Central memory CD8-positive, alpha-beta T cell (primary cell): Measurements from ENCODE around the gene MAP7D1.
"Not testable (repeated sequence)": the region's sequence is repeated elsewhere in the genome, so short reads cannot be mapped to it uniquely, and the experiment has no call there.

ENCODE experiments used
- ATAC-seq: fragments of 150-1000 bp; cut with Tn5 transposase; replicated peaks from 2 replicates; pipeline ENCODE4 v1.10.0; 2022; ENCODE audit warnings: mild to moderate bottlenecking, moderate FRiP score, moderate number of reproducible peaks; ENCODE audit not compliant: poor library complexity, severe bottlenecking; ENCODE audit errors: extremely low read depth
- DNase-seq, 2 donors: peaks; one replicate each; pipeline ENCODE4 v3.0.0; 2021; ENCODE audit warnings: low spot score in 2 of 2
- H3K27ac Mint-ChIP-seq: one replicate; pipeline ENCODE4 v1.8.0; 2022; ENCODE audit warnings: low read depth, mild to moderate bottlenecking, moderate library complexity, mixed read lengths
- H3K27me3 Mint-ChIP-seq: one replicate; pipeline ENCODE4 v1.8.0; 2022; ENCODE audit warnings: mixed read lengths
- H3K36me3 Mint-ChIP-seq: one replicate; pipeline ENCODE4 v1.8.0; 2022; ENCODE audit warnings: mild to moderate bottlenecking, moderate library complexity, mixed read lengths; ENCODE audit not compliant: insufficient read depth
- H3K4me1 Mint-ChIP-seq: one replicate; pipeline ENCODE4 v1.8.0; 2022; ENCODE audit warnings: mixed read lengths
- H3K4me3 Mint-ChIP-seq: one replicate; pipeline ENCODE4 v1.8.0; 2022; ENCODE audit warnings: mild to moderate bottlenecking, moderate library complexity, mixed read lengths
- H3K9me3 Mint-ChIP-seq: one replicate; pipeline ENCODE4 v1.8.0; 2022; ENCODE audit warnings: mixed read lengths

MAP7D1 gene

DNA sequence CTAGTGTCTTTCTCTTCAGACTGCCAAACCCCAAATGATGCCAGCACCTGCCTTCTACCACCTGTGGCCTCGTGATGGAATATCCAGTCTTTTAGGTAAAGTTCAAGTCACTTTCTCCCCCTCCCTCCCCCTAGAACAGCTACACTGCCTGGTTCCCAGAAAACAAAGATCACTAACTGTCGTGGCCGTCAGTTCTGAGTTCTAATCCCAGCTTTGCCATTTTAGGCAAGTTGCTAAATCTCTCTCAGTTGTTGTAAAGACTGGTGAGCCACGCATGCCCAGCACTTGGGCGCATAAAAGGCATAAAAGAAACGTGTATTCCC is 6.0 kb upstream of the MAP7D1 start:
- H3K4me1 Mint-ChIP-seq = peaks cover 67% of the 10 kb centered on the region
- H3K27me3 Mint-ChIP-seq = no peaks in the 10 kb centered on the region
- peaks cover 15% of the 10 kb centered on the region for H3K36me3 Mint-ChIP-seq
- ATAC-seq (no peak), DNase-seq (no peak)
- H3K27ac Mint-ChIP-seq = peak overlapping the region; percentile 99
- peak overlapping the region; percentile 100 for H3K4me3 Mint-ChIP-seq
- no peaks in the 10 kb centered on the region for H3K9me3 Mint-ChIP-seq

DNA sequence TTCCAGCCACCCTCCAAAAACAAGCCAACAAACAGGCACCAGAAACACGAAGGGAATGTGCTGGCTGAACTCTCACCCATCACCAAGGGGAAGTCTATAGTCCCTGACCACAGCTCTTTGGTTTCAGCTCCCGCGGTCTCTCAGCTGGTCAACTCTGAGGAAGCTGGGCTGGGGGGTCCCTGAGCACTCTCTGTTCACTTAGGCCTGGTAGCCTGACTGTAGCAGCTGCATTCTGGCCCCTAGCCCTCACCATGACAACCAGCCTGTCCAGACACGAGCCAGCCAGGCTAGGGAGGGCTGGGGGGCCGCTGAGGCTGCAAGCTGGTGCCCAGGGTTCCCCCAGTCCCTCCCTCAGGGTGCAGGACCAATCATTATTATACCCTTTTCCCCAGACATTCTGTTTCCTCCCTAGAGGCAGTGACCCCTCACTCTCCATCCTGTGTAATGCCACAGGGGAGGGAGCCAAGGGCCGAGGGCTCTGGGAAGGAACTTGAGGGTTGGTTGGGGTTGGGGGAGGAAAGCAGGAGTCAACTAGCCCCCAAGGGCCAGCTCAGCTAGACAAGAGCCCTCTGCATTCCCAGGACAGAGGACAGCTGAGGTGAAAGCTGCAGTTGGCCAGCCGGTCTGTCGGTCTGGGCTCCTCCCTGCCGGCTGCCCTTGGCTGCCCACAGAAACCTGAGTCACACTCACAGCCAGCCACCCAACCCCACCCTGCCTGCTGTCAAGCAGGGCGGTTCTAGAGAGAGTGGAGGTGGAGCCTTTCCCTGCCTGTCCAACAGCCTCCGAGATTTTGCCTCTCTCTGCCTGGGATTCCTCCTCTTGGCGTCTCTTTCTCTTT is 5.4 kb upstream of the MAP7D1 start:
- Mint-ChIP-seq H3K9me3 (no peaks in the 10 kb centered on the region), H3K4me1 (peaks cover 73% of the 10 kb centered on the region)
- DNase-seq = peak; percentile 41 to 46

DNA sequence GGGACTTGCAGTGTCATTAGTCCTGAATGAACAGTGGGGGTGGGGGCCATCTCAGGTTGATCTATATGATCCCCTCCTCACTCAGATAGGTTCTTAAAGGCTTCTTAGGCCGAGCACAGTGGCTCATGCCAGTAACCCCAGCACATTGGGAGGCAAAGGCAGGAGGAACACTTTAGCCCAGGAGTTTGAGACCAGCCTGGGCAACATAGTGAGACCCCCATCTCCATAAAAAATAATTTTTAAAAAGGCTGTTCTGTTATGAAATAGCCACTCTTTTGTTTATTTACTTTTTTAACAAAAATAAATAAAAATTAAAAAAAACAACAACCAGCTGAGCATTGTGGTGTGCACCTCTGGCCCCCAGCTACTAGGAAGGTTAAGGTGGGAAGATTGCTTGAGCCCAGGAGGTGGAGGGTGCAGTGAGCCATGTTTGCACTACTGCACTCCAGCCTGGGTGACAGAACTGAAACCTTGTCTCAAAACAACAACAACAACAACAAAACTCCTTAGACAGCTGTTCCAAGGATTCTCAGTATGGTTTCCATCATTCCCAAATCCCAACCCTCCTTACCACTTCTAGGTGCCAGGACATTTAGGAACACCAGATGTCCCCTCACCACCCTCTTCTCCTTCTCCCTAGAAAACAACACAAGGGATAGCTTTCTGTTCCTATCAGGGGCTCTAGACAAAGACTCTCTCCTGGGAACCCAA is 4.7 kb upstream of the MAP7D1 start:
- Mint-ChIP-seq H3K4me3 (peak overlapping the region; percentile 100), H3K4me1 (peaks cover 73% of the 10 kb centered on the region), H3K36me3 (peaks cover 18% of the 10 kb centered on the region), H3K9me3 (no peaks in the 10 kb centered on the region), H3K27ac (peak overlapping the region; percentile 99), H3K27me3 (no peaks in the 10 kb centered on the region)
- ATAC-seq (no peak), DNase-seq (no peak)

More for the DNA sequence above, 5.4 kb upstream of the MAP7D1 start:
- Mint-ChIP-seq H3K27ac (peak overlapping the region; percentile 99), H3K36me3 (peaks cover 15% of the 10 kb centered on the region), H3K27me3 (no peaks in the 10 kb centered on the region), H3K4me3 (peak overlapping the region; percentile 100)
- ATAC-seq = peak; percentile 16

DNA sequence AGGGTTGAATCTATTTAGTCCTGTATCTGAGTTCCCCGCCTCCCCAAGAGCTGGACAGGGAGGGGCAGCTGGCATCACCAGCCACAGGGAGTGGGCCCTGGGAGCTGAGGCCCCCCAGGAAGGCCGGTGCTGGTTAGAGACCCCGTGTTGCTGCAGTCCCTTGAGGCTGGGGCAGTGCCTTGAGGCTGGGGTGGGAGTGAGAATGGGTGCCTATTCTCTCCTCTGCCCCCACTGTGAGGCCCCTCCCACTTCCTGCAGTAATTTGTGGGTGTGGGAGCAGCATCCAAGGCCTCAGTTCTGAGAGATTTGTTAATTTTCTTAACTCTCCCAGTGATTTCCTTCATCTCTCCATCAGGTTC is 4.1 kb upstream of the MAP7D1 start:
- DNase-seq = no peak
- H3K27me3 Mint-ChIP-seq = no peaks in the 10 kb centered on the region
- H3K27ac Mint-ChIP-seq = peak overlapping the region; percentile 99
- peaks cover 73% of the 10 kb centered on the region for H3K4me1 Mint-ChIP-seq
- no peaks in the 10 kb centered on the region for H3K9me3 Mint-ChIP-seq
- H3K36me3 Mint-ChIP-seq = peaks cover 20% of the 10 kb centered on the region
- peak overlapping the region; percentile 100 for H3K4me3 Mint-ChIP-seq
- no peak for ATAC-seq

DNA sequence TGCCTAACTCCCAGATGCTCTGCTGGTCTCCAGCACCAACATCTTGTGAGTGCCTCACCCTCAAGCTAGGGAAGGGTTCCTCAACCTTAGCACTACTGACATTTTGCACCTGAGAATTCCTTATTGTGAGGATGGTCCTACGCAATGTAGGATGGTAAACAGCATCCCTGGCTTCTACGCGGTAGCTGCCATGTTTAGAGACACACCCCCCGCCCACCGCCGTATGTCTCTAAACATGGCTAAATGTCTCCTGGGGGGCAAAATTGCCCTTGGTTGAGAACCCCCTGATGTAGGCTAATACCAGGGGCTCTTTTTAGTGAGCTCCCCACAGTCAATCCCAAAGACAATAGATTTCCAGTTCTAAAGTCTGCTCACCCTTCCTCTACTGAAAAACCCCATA is 2.5 kb upstream of the MAP7D1 start:
- Mint-ChIP-seq H3K27ac (peak overlapping the region; percentile 30), H3K4me3 (peak overlapping the region; percentile 100), H3K27me3 (no peaks in the 10 kb centered on the region), H3K36me3 (peaks cover 24% of the 10 kb centered on the region), H3K4me1 (peaks cover 79% of the 10 kb centered on the region), H3K9me3 (no peaks in the 10 kb centered on the region)
- ATAC-seq (no peak), DNase-seq (no peak)

DNA sequence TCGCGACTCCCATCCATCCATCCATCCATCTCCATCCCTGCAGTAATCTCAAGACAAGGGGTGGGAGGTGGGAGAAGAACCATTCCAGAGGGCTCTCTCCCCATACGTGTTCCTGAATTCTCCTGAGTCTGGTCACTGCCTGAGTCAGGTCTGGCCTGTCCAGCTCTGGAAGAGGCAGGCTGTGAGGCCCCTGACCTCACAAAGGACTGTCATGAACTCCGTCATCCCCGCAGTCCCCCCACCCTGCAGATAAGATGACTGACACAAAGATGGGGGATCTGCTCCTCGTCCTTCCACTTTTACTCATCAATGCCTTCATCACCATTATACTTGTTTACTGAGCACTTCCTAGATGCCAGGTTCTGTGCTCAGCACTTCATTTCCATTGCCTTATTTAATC is 1.6 kb upstream of the MAP7D1 start:
- ATAC-seq = no peak
- no peak for DNase-seq
- peak overlapping the region; percentile 100 for H3K4me3 Mint-ChIP-seq
- peaks cover 78% of the 10 kb centered on the region for H3K4me1 Mint-ChIP-seq
- peak overlapping the region; percentile 30 for H3K27ac Mint-ChIP-seq
- no peaks in the 10 kb centered on the region for H3K27me3 Mint-ChIP-seq
- no peaks in the 10 kb centered on the region for H3K9me3 Mint-ChIP-seq
- H3K36me3 Mint-ChIP-seq = peaks cover 21% of the 10 kb centered on the region

DNA sequence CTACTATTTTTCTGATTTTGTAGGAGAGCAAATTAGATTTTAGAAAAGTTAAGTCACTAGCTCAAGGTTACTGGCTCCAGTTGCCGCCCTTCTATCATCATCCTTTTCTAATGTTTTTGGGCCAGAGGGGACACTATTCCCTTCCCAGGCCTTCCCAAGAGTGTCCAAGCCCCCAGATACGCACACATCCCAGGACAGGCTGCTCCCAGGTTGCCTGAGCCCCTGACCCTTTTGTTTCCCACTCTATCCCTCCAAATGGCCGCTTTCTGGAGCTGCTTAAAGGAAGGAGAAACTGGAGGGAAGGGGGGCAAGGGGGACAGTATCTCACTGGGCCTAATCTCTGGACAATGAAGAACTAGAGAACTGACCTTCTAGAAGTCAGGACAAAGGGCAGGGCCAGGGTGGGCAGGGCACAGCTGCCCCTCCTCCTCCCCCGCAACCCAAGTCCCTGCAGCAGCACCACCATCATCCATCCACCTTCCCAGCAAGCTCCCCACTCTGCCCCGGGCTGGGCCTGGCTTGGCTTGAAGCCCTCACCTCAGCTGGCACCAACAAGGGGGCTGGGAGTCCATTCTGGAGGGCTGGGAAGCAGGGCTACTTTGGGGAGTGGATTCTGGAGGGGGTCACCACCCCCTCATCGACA is 1.1 kb upstream of the MAP7D1 start:
- peak overlapping the region; percentile 100 for H3K4me3 Mint-ChIP-seq
- H3K27me3 Mint-ChIP-seq = no peaks in the 10 kb centered on the region
- H3K36me3 Mint-ChIP-seq = peaks cover 18% of the 10 kb centered on the region
- DNase-seq (no peak), ATAC-seq (no peak)
- H3K27ac Mint-ChIP-seq = peak overlapping the region; percentile 82
- H3K9me3 Mint-ChIP-seq = no peaks in the 10 kb centered on the region
- H3K4me1 Mint-ChIP-seq = peaks cover 78% of the 10 kb centered on the region

DNA sequence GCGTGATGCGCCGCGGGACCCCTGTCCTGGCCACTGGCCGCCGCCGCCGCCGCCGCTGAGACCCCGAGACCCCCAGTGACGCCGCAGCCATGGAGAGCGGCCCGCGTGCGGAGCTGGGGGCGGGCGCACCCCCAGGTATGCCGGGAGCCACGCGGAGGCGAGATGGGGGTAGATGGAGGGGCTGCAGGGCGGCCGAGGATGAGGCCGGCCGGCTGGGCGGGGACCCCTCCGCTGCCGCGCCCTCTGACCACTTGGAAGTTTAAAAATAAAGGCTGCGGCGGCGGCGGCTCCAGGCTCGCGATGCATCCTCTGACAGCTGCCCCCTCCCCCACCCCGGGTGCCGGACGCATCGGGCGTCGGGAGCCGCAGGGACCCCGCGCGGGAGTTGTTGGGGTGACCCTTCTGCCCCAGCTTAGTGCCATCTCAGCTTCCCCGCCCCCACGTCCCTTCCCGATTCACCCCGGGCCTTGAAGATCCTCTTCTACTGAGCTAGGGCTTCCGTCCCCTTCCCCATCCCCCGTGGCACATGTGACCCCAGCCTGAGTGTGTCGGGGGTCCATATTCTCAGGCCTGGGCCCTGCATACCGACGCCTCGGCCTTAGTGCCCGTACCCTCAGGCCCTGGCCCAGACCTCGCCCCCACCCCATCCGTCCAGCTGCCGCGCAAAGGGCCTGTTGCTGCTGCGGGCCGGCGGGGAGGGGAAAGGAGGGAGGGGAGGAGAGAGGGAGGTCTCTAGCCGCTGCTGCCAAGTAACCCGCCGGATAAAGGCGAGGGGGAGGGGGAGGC is 562 bp downstream of the MAP7D1 start:
- H3K27me3 Mint-ChIP-seq = no peaks in the 10 kb centered on the region
- H3K9me3 Mint-ChIP-seq = no peaks in the 10 kb centered on the region
- peak overlapping the region; percentile 95 for H3K27ac Mint-ChIP-seq
- peaks cover 17% of the 10 kb centered on the region for H3K36me3 Mint-ChIP-seq
- ATAC-seq (peak; percentile 0), DNase-seq (no peak)
- peak overlapping the region; percentile 87 for H3K4me3 Mint-ChIP-seq
- H3K4me1 Mint-ChIP-seq = peaks cover 77% of the 10 kb centered on the region

DNA sequence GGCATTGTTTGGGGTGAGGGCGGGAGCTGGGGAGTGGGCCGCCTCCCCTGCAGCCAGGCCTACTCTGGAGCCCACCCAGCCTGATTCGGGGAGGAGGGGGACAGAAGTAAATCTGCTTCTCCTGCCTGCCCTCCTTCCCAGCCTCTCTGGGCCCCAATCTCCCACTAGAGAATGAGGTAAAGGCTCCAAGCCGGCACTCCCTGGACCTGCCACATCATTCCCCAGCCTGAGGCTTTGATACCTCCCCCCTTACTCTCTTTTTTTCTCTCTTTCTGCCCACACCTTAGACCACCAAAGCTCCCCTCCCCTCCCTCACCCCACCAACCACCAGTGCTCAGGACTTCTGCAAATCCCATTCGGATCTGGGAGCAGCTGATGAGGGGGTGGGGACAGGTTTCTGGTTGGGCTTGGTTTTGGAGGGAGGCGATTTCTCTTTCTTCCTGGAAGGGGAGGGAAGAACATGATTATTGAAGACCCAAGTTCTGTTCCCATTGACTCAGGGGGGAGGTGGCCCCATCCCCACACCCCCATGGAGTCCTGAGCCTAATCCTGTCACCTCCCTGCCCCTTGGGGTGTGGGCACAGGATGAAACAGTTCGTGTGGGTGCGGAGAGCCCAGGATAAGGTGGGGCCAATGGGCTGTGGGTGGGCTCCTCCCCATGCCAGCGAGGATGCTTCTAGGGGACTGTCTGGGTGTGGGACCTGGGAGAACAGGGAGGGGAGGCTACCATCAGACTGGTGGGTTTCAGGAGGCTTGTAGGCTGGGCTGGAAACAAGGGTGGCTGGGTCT is 1.3 kb downstream of the MAP7D1 start:
- H3K27ac Mint-ChIP-seq = peak overlapping the region; percentile 95
- no peak for DNase-seq
- ATAC-seq = no peak
- H3K27me3 Mint-ChIP-seq = no peaks in the 10 kb centered on the region
- H3K4me3 Mint-ChIP-seq = peak overlapping the region; percentile 87
- peaks cover 77% of the 10 kb centered on the region for H3K4me1 Mint-ChIP-seq
- no peaks in the 10 kb centered on the region for H3K9me3 Mint-ChIP-seq
- H3K36me3 Mint-ChIP-seq = peaks cover 19% of the 10 kb centered on the region

DNA sequence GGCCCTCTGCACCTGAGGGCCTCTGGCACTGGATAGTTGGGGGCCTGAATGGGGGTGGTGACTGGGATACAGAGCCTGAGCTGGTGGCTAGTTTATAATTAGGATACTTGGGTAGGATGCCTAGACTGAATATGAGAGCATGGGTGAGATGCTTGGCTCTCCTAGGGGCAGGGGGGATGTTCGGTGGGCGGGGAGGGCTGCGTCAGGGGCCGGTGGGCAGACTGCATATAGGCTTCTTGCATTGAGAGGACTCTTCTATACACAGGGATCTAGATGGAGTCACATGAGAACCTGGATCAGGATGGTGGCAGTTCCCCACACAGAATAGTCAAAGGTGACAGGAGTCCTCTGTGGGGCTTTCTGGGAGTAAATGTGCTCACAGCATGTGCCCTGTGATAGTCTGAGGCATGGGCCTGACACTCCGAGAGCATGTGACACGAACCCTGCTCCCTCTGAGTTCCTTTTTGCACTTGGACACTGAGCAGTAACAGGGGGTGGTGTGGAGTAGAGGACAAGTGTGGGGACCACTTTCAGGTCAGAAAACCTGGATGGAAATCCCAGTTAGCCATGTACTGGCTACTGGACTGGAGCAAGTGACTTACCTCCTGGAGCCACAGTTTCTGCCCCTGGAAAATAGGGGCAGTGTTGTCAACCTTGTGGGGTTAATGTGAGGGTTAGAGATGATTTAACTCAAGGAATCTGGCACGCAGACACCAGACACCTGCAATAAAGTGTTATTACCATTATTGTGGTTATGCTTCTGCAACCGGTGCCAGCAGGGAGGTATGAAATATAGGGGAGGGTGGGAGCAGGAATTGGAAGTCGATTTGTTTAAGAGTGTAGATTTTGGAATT is 2.2 kb downstream of the MAP7D1 start:
- ATAC-seq (no peak), DNase-seq (no peak)
- Mint-ChIP-seq H3K9me3 (no peaks in the 10 kb centered on the region), H3K36me3 (peaks cover 19% of the 10 kb centered on the region), H3K4me1 (peaks cover 77% of the 10 kb centered on the region), H3K27me3 (no peaks in the 10 kb centered on the region), H3K4me3 (peak overlapping the region; percentile 87), H3K27ac (peak overlapping the region; percentile 95)

DNA sequence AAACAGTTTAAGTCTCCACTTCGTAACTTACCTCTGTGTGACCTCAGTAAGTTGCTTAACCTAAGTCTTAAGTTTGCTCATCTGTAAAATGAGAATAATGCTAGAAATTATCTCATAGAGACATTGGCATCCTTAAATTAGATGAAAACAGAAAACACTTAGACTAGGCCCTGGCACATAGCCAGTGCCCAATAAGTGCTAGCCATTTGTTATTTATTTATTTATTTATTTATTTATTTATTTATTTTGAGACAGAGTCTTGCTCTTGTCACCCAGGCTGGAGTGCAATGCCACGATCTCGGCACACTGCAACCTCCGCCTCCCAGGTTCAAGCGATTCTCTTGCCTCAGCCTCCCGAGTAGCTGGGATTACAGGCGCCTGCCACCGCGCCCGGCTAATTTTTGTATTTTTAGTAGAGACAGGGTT is 2.9 kb downstream of the MAP7D1 start:
- Mint-ChIP-seq H3K4me1 (peaks cover 73% of the 10 kb centered on the region), H3K4me3 (peak overlapping the region; percentile 87), H3K27ac (peak overlapping the region; percentile 95), H3K36me3 (peaks cover 19% of the 10 kb centered on the region)
- not testable (repeated sequence) for DNase-seq, H3K27me3 Mint-ChIP-seq, ATAC-seq, H3K9me3 Mint-ChIP-seq
